ENCODE measurements around the gene B3GNT5.

Gene B3GNT5

GRCh38 chr3:183272142-183272541, 19.1 kb downstream of the B3GNT5 start:
- no peak overlapping the region for H3K4me3 ChIP-seq (ENCODE audit: low read depth in 1 of 2, low read length in 2 of 2)
- no peaks in the 10 kb centered on the region for H3K9me3 ChIP-seq (ENCODE audit: control insufficient read depth in 1 of 2, low read length in 2 of 2)
- H3K9ac ChIP-seq (ENCODE audit: low read depth in 1 of 2, low read length in 2 of 2): no peak overlapping the region
- H3K27me3 ChIP-seq (ENCODE audit: control insufficient read depth in 1 of 2, insufficient read depth in 2 of 2, low read length in 2 of 2): no peaks in the 10 kb centered on the region
- H3K36me3 ChIP-seq (ENCODE audit: control insufficient read depth in 1 of 2, insufficient read depth in 2 of 2, low read length in 2 of 2): peaks cover 10 to 23% of the 10 kb centered on the region in 2 donors
- no peak overlapping the region for H3K27ac ChIP-seq (ENCODE audit: low read depth, low read length)
- peaks cover 29 to 53% of the 10 kb centered on the region in 2 donors for H3K4me1 ChIP-seq (ENCODE audit: control insufficient read depth in 1 of 2, insufficient read depth in 2 of 2, low read length in 2 of 2)

- no peak overlapping the region for H3K27ac ChIP-seq (ENCODE audit: low read depth, low read length)
- H3K36me3 ChIP-seq (ENCODE audit: control insufficient read depth in 1 of 2, insufficient read depth in 2 of 2, low read length in 2 of 2): peaks cover 10 to 23% of the 10 kb centered on the region in 2 donors
- no peak overlapping the region for H3K4me3 ChIP-seq (ENCODE audit: low read depth in 1 of 2, low read length in 2 of 2)
- no peaks in the 10 kb centered on the region for H3K9me3 ChIP-seq (ENCODE audit: control insufficient read depth in 1 of 2, low read length in 2 of 2)
- peaks cover 23 to 46% of the 10 kb centered on the region in 2 donors for H3K4me1 ChIP-seq (ENCODE audit: control insufficient read depth in 1 of 2, insufficient read depth in 2 of 2, low read length in 2 of 2)
- no peak overlapping the region for H3K9ac ChIP-seq (ENCODE audit: low read depth in 1 of 2, low read length in 2 of 2)
- H3K27me3 ChIP-seq (ENCODE audit: control insufficient read depth in 1 of 2, insufficient read depth in 2 of 2, low read length in 2 of 2): no peaks in the 10 kb centered on the region
These were observed 19.7 kb downstream of the B3GNT5 start for GRCh38 chr3:183272791-183273190.

- peaks cover 11 to 34% of the 10 kb centered on the region in 2 donors for H3K4me1 ChIP-seq (ENCODE audit: control insufficient read depth in 1 of 2, insufficient read depth in 2 of 2, low read length in 2 of 2)
- peaks cover 10 to 23% of the 10 kb centered on the region in 2 donors for H3K36me3 ChIP-seq (ENCODE audit: control insufficient read depth in 1 of 2, insufficient read depth in 2 of 2, low read length in 2 of 2)
- H3K27ac ChIP-seq (ENCODE audit: low read depth, low read length): no peak overlapping the region
- no peaks in the 10 kb centered on the region for H3K27me3 ChIP-seq (ENCODE audit: control insufficient read depth in 1 of 2, insufficient read depth in 2 of 2, low read length in 2 of 2)
- no peak overlapping the region for H3K9ac ChIP-seq (ENCODE audit: low read depth in 1 of 2, low read length in 2 of 2)
- no peaks in the 10 kb centered on the region for H3K9me3 ChIP-seq (ENCODE audit: control insufficient read depth in 1 of 2, low read length in 2 of 2)
- H3K4me3 ChIP-seq (ENCODE audit: low read depth in 1 of 2, low read length in 2 of 2): no peak overlapping the region
These were observed 21.6 kb downstream of the B3GNT5 start for GRCh38 chr3:183274609-183275008.

GRCh38 chr3:183275418-183275817, 22.4 kb downstream of the B3GNT5 start:
- Histone ChIP-seq H3K36me3 (ENCODE audit: control insufficient read depth in 1 of 2, insufficient read depth in 2 of 2, low read length in 2 of 2) (peaks cover 5 to 19% of the 10 kb centered on the region in 2 donors), H3K27ac (ENCODE audit: low read depth, low read length) (no peak overlapping the region), H3K9me3 (ENCODE audit: control insufficient read depth in 1 of 2, low read length in 2 of 2) (no peaks in the 10 kb centered on the region), H3K9ac (ENCODE audit: low read depth in 1 of 2, low read length in 2 of 2) (no peak overlapping the region), H3K4me3 (ENCODE audit: low read depth in 1 of 2, low read length in 2 of 2) (no peak overlapping the region), H3K27me3 (ENCODE audit: control insufficient read depth in 1 of 2, insufficient read depth in 2 of 2, low read length in 2 of 2) (no peaks in the 10 kb centered on the region), H3K4me1 (ENCODE audit: control insufficient read depth in 1 of 2, insufficient read depth in 2 of 2, low read length in 2 of 2) (peaks cover 11 to 26% of the 10 kb centered on the region in 2 donors)

GRCh38 chr3:183275937-183276336, 22.9 kb downstream of the B3GNT5 start:
- Histone ChIP-seq H3K9me3 (ENCODE audit: control insufficient read depth in 1 of 2, low read length in 2 of 2) (no peaks in the 10 kb centered on the region), H3K4me1 (ENCODE audit: control insufficient read depth in 1 of 2, insufficient read depth in 2 of 2, low read length in 2 of 2) (peaks cover 7 to 22% of the 10 kb centered on the region in 2 donors), H3K4me3 (ENCODE audit: low read depth in 1 of 2, low read length in 2 of 2) (no peak overlapping the region), H3K9ac (ENCODE audit: low read depth in 1 of 2, low read length in 2 of 2) (no peak overlapping the region), H3K27ac (ENCODE audit: low read depth, low read length) (no peak overlapping the region), H3K36me3 (ENCODE audit: control insufficient read depth in 1 of 2, insufficient read depth in 2 of 2, low read length in 2 of 2) (peaks cover 0 to 14% of the 10 kb centered on the region in 2 donors), H3K27me3 (ENCODE audit: control insufficient read depth in 1 of 2, insufficient read depth in 2 of 2, low read length in 2 of 2) (no peaks in the 10 kb centered on the region)

- Histone ChIP-seq H3K36me3 (ENCODE audit: control insufficient read depth in 1 of 2, insufficient read depth in 2 of 2, low read length in 2 of 2) (peaks cover 0 to 11% of the 10 kb centered on the region in 2 donors), H3K27ac (ENCODE audit: low read depth, low read length) (no peak overlapping the region), H3K27me3 (ENCODE audit: control insufficient read depth in 1 of 2, insufficient read depth in 2 of 2, low read length in 2 of 2) (no peaks in the 10 kb centered on the region), H3K9ac (ENCODE audit: low read depth in 1 of 2, low read length in 2 of 2) (no peak overlapping the region), H3K9me3 (ENCODE audit: control insufficient read depth in 1 of 2, low read length in 2 of 2) (no peaks in the 10 kb centered on the region), H3K4me3 (ENCODE audit: low read depth in 1 of 2, low read length in 2 of 2) (no peak overlapping the region), H3K4me1 (ENCODE audit: control insufficient read depth in 1 of 2, insufficient read depth in 2 of 2, low read length in 2 of 2) (peaks cover 7 to 22% of the 10 kb centered on the region in 2 donors)
These were observed 24.2 kb downstream of the B3GNT5 start for GRCh38 chr3:183277260-183277659.

- Histone ChIP-seq H3K27ac (ENCODE audit: low read depth, low read length) (no peak overlapping the region), H3K4me3 (ENCODE audit: low read depth in 1 of 2, low read length in 2 of 2) (no peak overlapping the region), H3K36me3 (ENCODE audit: control insufficient read depth in 1 of 2, insufficient read depth in 2 of 2, low read length in 2 of 2) (peaks cover 0 to 7% of the 10 kb centered on the region in 2 donors), H3K9ac (ENCODE audit: low read depth in 1 of 2, low read length in 2 of 2) (no peak overlapping the region), H3K27me3 (ENCODE audit: control insufficient read depth in 1 of 2, insufficient read depth in 2 of 2, low read length in 2 of 2) (no peaks in the 10 kb centered on the region), H3K9me3 (ENCODE audit: control insufficient read depth in 1 of 2, low read length in 2 of 2) (no peaks in the 10 kb centered on the region), H3K4me1 (ENCODE audit: control insufficient read depth in 1 of 2, insufficient read depth in 2 of 2, low read length in 2 of 2) (peaks cover 7 to 22% of the 10 kb centered on the region in 2 donors)
These were observed 25.5 kb downstream of the B3GNT5 start for GRCh38 chr3:183278479-183279088.

GRCh38 chr3:183279371-183279770, 26.3 kb downstream of the B3GNT5 start:
- H3K4me1 ChIP-seq (ENCODE audit: control insufficient read depth in 1 of 2, insufficient read depth in 2 of 2, low read length in 2 of 2): peaks cover 4 to 19% of the 10 kb centered on the region in 2 donors
- no peak overlapping the region for H3K27ac ChIP-seq (ENCODE audit: low read depth, low read length)
- H3K36me3 ChIP-seq (ENCODE audit: control insufficient read depth in 1 of 2, insufficient read depth in 2 of 2, low read length in 2 of 2): no peaks in the 10 kb centered on the region
- H3K27me3 ChIP-seq (ENCODE audit: control insufficient read depth in 1 of 2, insufficient read depth in 2 of 2, low read length in 2 of 2): no peaks in the 10 kb centered on the region
- H3K4me3 ChIP-seq (ENCODE audit: low read depth in 1 of 2, low read length in 2 of 2): no peak overlapping the region
- no peak overlapping the region for H3K9ac ChIP-seq (ENCODE audit: low read depth in 1 of 2, low read length in 2 of 2)
- H3K9me3 ChIP-seq (ENCODE audit: control insufficient read depth in 1 of 2, low read length in 2 of 2): no peaks in the 10 kb centered on the region

GRCh38 chr3:183281126-183281797, 28.2 kb downstream of the B3GNT5 start:
- peaks cover 12 to 20% of the 10 kb centered on the region in 2 donors for H3K4me1 ChIP-seq (ENCODE audit: control insufficient read depth in 1 of 2, insufficient read depth in 2 of 2, low read length in 2 of 2)
- no peak overlapping the region for H3K9ac ChIP-seq (ENCODE audit: low read depth in 1 of 2, low read length in 2 of 2)
- H3K4me3 ChIP-seq (ENCODE audit: low read depth in 1 of 2, low read length in 2 of 2): no peak overlapping the region
- no peaks in the 10 kb centered on the region for H3K27me3 ChIP-seq (ENCODE audit: control insufficient read depth in 1 of 2, insufficient read depth in 2 of 2, low read length in 2 of 2)
- H3K36me3 ChIP-seq (ENCODE audit: control insufficient read depth in 1 of 2, insufficient read depth in 2 of 2, low read length in 2 of 2): no peaks in the 10 kb centered on the region
- H3K27ac ChIP-seq (ENCODE audit: low read depth, low read length): no peak overlapping the region
- H3K9me3 ChIP-seq (ENCODE audit: control insufficient read depth in 1 of 2, low read length in 2 of 2): no peaks in the 10 kb centered on the region

- Histone ChIP-seq H3K27ac (ENCODE audit: low read depth, low read length) (no peak overlapping the region), H3K4me3 (ENCODE audit: low read depth in 1 of 2, low read length in 2 of 2) (no peak overlapping the region), H3K27me3 (ENCODE audit: control insufficient read depth in 1 of 2, insufficient read depth in 2 of 2, low read length in 2 of 2) (no peaks in the 10 kb centered on the region), H3K4me1 (ENCODE audit: control insufficient read depth in 1 of 2, insufficient read depth in 2 of 2, low read length in 2 of 2) (peaks cover 12 to 24% of the 10 kb centered on the region in 2 donors), H3K36me3 (ENCODE audit: control insufficient read depth in 1 of 2, insufficient read depth in 2 of 2, low read length in 2 of 2) (no peaks in the 10 kb centered on the region), H3K9me3 (ENCODE audit: control insufficient read depth in 1 of 2, low read length in 2 of 2) (no peaks in the 10 kb centered on the region), H3K9ac (ENCODE audit: low read depth in 1 of 2, low read length in 2 of 2) (no peak overlapping the region)
These were observed 30.8 kb downstream of the B3GNT5 start for GRCh38 chr3:183283886-183284285.
